HepG2 (cell line): Measurements from ENCODE around the gene PPP1R2B. TPM values are rescaled to one million over a fixed set of nuclear protein-coding genes. Genes with fewer than 3 reads are reported as not detected.
"Not testable (repeated sequence)": the region's sequence is repeated elsewhere in the genome, so short reads cannot be mapped to it uniquely, and the experiment has no call there.

Source experiments
- ATAC-seq: fragments of 200-7000 bp; cut with Tn5 transposase; 3 replicates; pipeline ENCODE4 v1.9.1; 2020; ENCODE audit warnings: mild to moderate bottlenecking, moderate library complexity
- BruUV-seq: library from RNA; stranded (reverse); fragments of 400-500 nt; replicated peaks from 2 replicates; lab custom pipeline; 2021; lab: Mats Ljungman, UMichigan
- CTCF ChIA-PET: fragments of 300-600 bp; formaldehyde crosslinking; extraction: SDS; loops from one replicate; lab custom pipeline; 2021; ENCODE audit warnings: low total read pairs, inconsistent platforms, low intra/inter-chr PET ratio; lab: Yijun Ruan, JAX
- POLR2A ChIA-PET: fragments of 350-600 bp; sonication (Branson Sonifier 250); formaldehyde crosslinking; loops from one replicate; lab custom pipeline; 2020; ENCODE audit warnings: antibody characterized with exemption, inconsistent platforms; lab: Yijun Ruan, JAX
- DNase-seq: peaks from one replicate; pipeline ENCODE4 v3.0.0-alpha.2; 2015; ENCODE audit warnings: low spot score
- FAIRE-seq: peaks from 3 replicates; lab custom pipeline; 2011; peaks lifted over from hg19 to GRCh38; lab: Jason Lieb, UNC
- H2AFZ ChIP-seq: one replicate; pipeline ENCODE4 v1.6.1; 2011; ENCODE audit warnings: low read length, inconsistent platforms
- H3K27ac ChIP-seq: fragments of 300-600 bp; 3 replicates; pipeline ENCODE4 v1.8.0; 2011; ENCODE audit warnings: mixed run types, mild to moderate bottlenecking, mixed read lengths, low read length, inconsistent platforms; ENCODE audit not compliant: insufficient read depth; ENCODE audit errors: extremely low read length
- H3K27me3 ChIP-seq, 2 experiments: fragments of 200-600 bp in 1 of 2; 2 replicates in 1 of 2; 3 replicates in 1 of 2; pipeline versions ENCODE4 v1.6.0 to v1.8.0; 2011; ENCODE audit warnings: low read length in 2 of 2, mild to moderate bottlenecking in 2 of 2, moderate library complexity in 2 of 2, inconsistent platforms in 1 of 2; ENCODE audit not compliant: insufficient read depth in 2 of 2, control insufficient read depth in 1 of 2
- H3K36me3 ChIP-seq, 2 experiments: fragments of 200-600 bp in 1 of 2; replicated peaks in 1 of 2; 2 replicates in 1 of 2; 3 replicates in 1 of 2; pipeline versions ENCODE4 v1.5.1 to v1.8.0; 2011; ENCODE audit warnings: low read length in 2 of 2, inconsistent platforms in 1 of 2; ENCODE audit not compliant: insufficient read depth in 2 of 2, control insufficient read depth in 1 of 2
- H3K4me1 ChIP-seq: 2 replicates; pipeline ENCODE4 v1.5.1; 2012; ENCODE audit warnings: low read length, inconsistent platforms; ENCODE audit not compliant: insufficient read depth
- H3K4me2 ChIP-seq: 2 replicates; pipeline ENCODE4 v1.6.0; 2011; ENCODE audit warnings: low read depth, low read length, inconsistent platforms
- H3K4me3 ChIP-seq, 3 experiments: fragments of 200-600 bp in 1 of 3; sonication (generic), shearing (Covaris generic) in 1 of 3; replicated peaks in 1 of 3; 2 replicates each; pipeline ENCODE4 v1.5.1; 2011 to 2016; ENCODE audit warnings: low read length in 3 of 3, inconsistent platforms in 2 of 3, low read depth in 2 of 3, mild to moderate bottlenecking in 2 of 3, control low read depth in 1 of 3, mixed read lengths in 1 of 3; ENCODE audit not compliant: insufficient read depth in 1 of 3
- H3K79me2 ChIP-seq: one replicate; pipeline ENCODE4 v1.6.1; 2011; ENCODE audit warnings: low read length, inconsistent platforms; ENCODE audit not compliant: insufficient read depth
- H3K9ac ChIP-seq: 2 replicates; pipeline ENCODE4 v1.6.0; 2011; ENCODE audit warnings: mild to moderate bottlenecking, low read depth, low read length, inconsistent platforms; ENCODE audit not compliant: insufficient read depth
- H3K9me3 ChIP-seq: 2 replicates; pipeline ENCODE4 v1.5.1; 2012; ENCODE audit warnings: mild to moderate bottlenecking, low read length
- H4K20me1 ChIP-seq: 2 replicates; pipeline ENCODE4 v1.6.0; 2011; ENCODE audit warnings: inconsistent platforms, mild to moderate bottlenecking, low read length, moderate library complexity; ENCODE audit not compliant: insufficient read depth
- ATF1 ChIP-seq: IDR thresholded peaks from 2 replicates; pipeline ENCODE4 v1.6.1; 2016; ENCODE audit warnings: mild to moderate bottlenecking, control low read depth
- FIP1L1 ChIP-seq: fragments of 200-400 bp; formaldehyde crosslinking; IDR thresholded peaks from 2 replicates; pipeline ENCODE4 v1.6.1; 2018; ENCODE audit warnings: low read depth, mild to moderate bottlenecking, low read length, moderate library complexity, borderline replicate concordance; ENCODE audit not compliant: insufficient read depth
- HES4 ChIP-seq: sonication (generic); formaldehyde crosslinking; IDR thresholded peaks from 2 replicates; pipeline ENCODE4 v1.9.0; 2021; ENCODE audit warnings: mild to moderate bottlenecking, missing genetic modification reagents, borderline replicate concordance
- JUN ChIP-seq: sonication (generic); formaldehyde crosslinking; IDR thresholded peaks from 2 replicates; pipeline ENCODE4 v1.4.0; 2020; ENCODE audit warnings: mild to moderate bottlenecking, missing genetic modification reagents
- KLF11 ChIP-seq: IDR thresholded peaks from 2 replicates; pipeline ENCODE4 v1.6.1; 2016; ENCODE audit warnings: missing compliant biosample characterization
- LCORL ChIP-seq, 2 experiments: fragments of 450-650 bp in 1 of 2; sonication (generic) in 1 of 2; formaldehyde crosslinking in 1 of 2; IDR thresholded peaks; 2 replicates each; pipeline versions ENCODE4 v1.5.0 to v1.6.1; 2017 to 2020; ENCODE audit warnings: antibody characterized with exemption in 1 of 2, missing genetic modification reagents in 1 of 2
- MAFK ChIP-seq, 2 experiments: IDR thresholded peaks in 1 of 2; conservative IDR thresholded peaks in 1 of 2; 2 replicates each; pipeline ENCODE4 v1.6.1; 2011; ENCODE audit warnings: improper control_type of control experiment in 2 of 2, low read length in 2 of 2
- NAIF1 ChIP-seq: sonication (generic); formaldehyde crosslinking; IDR thresholded peaks from 2 replicates; pipeline ENCODE4 v1.5.0; 2020; ENCODE audit warnings: mild to moderate bottlenecking, missing genetic modification reagents, borderline replicate concordance
- ZNF17 ChIP-seq: sonication (generic); formaldehyde crosslinking; IDR thresholded peaks from 2 replicates; pipeline ENCODE4 v1.5.0; 2020; ENCODE audit warnings: mild to moderate bottlenecking, missing genetic modification reagents
- ZNF33B ChIP-seq: sonication (generic); formaldehyde crosslinking; IDR thresholded peaks from 2 replicates; pipeline ENCODE4 v1.5.1; 2020; ENCODE audit warnings: mild to moderate bottlenecking, missing genetic modification reagents
- ZNF672 ChIP-seq: sonication (generic); formaldehyde crosslinking; IDR thresholded peaks from 2 replicates; pipeline ENCODE4 v1.8.1; 2022; ENCODE audit warnings: missing genetic modification reagents
- WGBS: methylation state at CpG from one replicate; pipeline ENCODE4 v1.1.6; 2017; ENCODE audit warnings: low lambda C conversion rate; 5-methylcytosine and 5-hydroxymethylcytosine counted together
- in situ Hi-C: cut with HindIII; loops from 2 replicates; pipeline ENCODE4 v1.10.0; 2017; ENCODE audit warnings: low pct_unique_long_range_greater_than_20kb; ENCODE audit not compliant: extremely low pct_ligation_motif_present
- intact Hi-C: fragments of 100-400 bp; cut with micrococcal nuclease; formaldehyde crosslinking; loops from one replicate; pipeline ENCODE4 v1.10.0; 2022; ENCODE audit not compliant: unreplicated experiment
- polyA plus RNA-seq, 8 experiments: library from polyadenylated mRNA; depleted of rRNA in 3 of 8; stranded (reverse) in 7 of 8; unstranded in 1 of 8; fragments of >200 nt; fragmentation: Illumina TruSeq in 4 of 8; extraction: Trizol in 4 of 8; gene quantifications; 2 replicates each; pipeline versions ENCODE4 v1.2.1 to v1.2.3, GENCODE V29; 2011 to 2016; ENCODE audit warnings: low read depth in 4 of 8, missing spikeins in 1 of 8, mixed read lengths in 1 of 8; ENCODE audit not compliant: insufficient read depth in 1 of 8
- total RNA-seq, 5 experiments: library from RNA; depleted of rRNA; stranded (reverse); fragments of >200 nt; fragmentation: Illumina TruSeq; extraction: Trizol; gene quantifications; 2 replicates each; pipeline ENCODE4 v1.2.3, GENCODE V29; 2016; ENCODE audit warnings: low read depth in 1 of 5

The PPP1R2B gene
- total and polyA plus RNA-seq, 2 of the 13 experiments (the other 11 are each of a cell fraction or from before 2014, with no cell fraction given): 0.07 TPM; not detected in 1

DNA sequence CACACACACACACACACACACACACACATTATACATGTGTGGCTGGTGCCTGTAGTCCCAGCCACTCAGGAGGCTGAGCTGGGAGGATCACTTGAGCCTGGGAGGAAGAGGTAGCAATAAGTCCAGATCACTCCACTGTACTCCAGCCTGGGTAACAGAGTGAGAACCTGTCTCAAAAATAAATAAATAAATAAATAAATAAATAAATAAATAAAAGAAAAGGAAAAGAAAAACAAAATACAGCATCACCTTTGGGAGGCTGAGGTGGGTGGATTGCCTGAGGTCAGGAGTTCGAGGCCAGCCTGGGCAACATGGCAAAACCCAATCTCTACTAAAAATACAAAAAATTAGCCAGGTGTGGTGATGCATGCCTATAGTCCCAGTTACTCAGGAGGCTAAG lies 1.6 kb upstream of the PPP1R2B start:
- H3K9ac ChIP-seq, intact Hi-C loops, H3K4me1 ChIP-seq, CTCF ChIA-PET, BruUV-seq, H3K9me3 ChIP-seq, H3K27ac ChIP-seq, FAIRE-seq, H3K4me3 ChIP-seq, ATAC-seq, H2AFZ ChIP-seq, H3K36me3 ChIP-seq, H3K27me3 ChIP-seq, H3K4me2 ChIP-seq, POLR2A ChIA-PET, H3K79me2 ChIP-seq, H4K20me1 ChIP-seq, DNase-seq: not testable (repeated sequence)
- WGBS: 9% methylated on average over 1 of the region's 1 CpG
- in situ Hi-C loops: loop anchor here (25.0 kb wide), 1 partner anchor 289 kb away; the partner anchor contains the start of gene MED7

DNA sequence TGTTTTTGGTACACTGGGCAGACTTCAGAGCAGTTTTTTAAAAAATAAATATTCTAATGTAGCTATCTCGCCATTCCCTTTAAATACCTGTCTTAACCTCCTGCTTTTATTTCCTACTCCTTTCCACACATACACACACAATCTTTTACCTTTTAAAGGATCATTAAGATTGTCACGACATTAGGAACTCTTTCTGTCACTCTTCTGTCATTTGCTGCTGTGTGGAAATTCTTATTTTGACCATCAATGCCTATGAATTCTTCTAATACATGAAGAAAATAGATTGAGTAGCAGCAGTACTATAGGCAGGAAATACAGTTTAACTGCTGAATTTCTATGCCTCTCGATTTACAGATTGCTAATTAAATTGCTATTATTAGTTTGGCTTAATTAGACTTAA lies 1.8 kb downstream of the PPP1R2B start:
- WGBS: 2% methylated on average over 3 of the region's 3 CpGs
- Histone ChIP-seq H3K9me3 (peaks cover 8% of the 10 kb centered on the region; the same call in 1 of the 2 replicates), H3K79me2 (no peaks in the 10 kb centered on the region), H3K9ac (no peak overlapping the region), H2AFZ (no peak overlapping the region), H3K27ac (no peak overlapping the region), H3K4me3 (no peak overlapping the region), H3K36me3 (no peaks in the 10 kb centered on the region), H3K4me2 (no peak overlapping the region), H4K20me1 (no peaks in the 10 kb centered on the region), H3K27me3 (no peaks in the 10 kb centered on the region), H3K4me1 (no peaks in the 10 kb centered on the region)
- CTCF ChIA-PET: no interaction called here
- in situ Hi-C loops: no loop called here
- ATAC-seq (no peak), FAIRE-seq (no peak), DNase-seq (no peak)
- BruUV-seq: no TSS peak
- intact Hi-C loops: no loop called here
- POLR2A ChIA-PET: no interaction called here
- TF ChIP-seq MAFK (conservative IDR thresholded peaks at IDR 0.05 in 1 of 2, IDR thresholded peaks at IDR 0.05 in 1 of 2; ENCODE audit: low read length in 2 of 2): no peak
- no peak for TF ChIP-seq NAIF1 (CRISPR knock-in tag)
- TF ChIP-seq LCORL (IDR thresholded peaks at IDR 0.05): no peak
- no peak for TF ChIP-seq LCORL (CRISPR knock-in tag; IDR thresholded peaks at IDR 0.05)
- TF ChIP-seq KLF11: no peak
- TF ChIP-seq HES4 (CRISPR knock-in tag): no peak
- TF ChIP-seq ATF1 (CRISPR knock-in tag): no peak
- no peak for TF ChIP-seq ZNF672
- TF ChIP-seq ZNF17 (CRISPR knock-in tag): no peak
- no peak for TF ChIP-seq ZNF33B (CRISPR knock-in tag)
- no peak for TF ChIP-seq JUN (CRISPR knock-in tag)
- TF ChIP-seq FIP1L1: no peak

DNA sequence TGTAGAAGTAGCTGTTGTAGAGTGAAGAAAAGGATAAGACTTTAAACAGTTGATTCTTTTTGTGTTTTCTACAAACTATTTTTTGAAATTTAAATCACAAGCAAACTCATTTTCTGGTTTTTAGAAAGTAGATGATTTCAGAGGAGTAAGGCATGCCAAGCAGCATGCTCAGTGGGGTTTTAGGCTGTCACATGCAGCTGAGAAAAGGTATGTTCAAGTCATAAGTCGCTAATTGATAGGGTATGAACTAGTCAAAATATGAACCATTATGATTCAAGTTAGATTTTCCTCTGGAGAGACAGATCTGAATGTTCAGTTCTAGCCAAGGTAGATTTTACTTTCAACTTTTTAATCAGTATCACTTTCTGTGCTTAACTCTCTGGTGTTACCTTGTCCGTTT lies 3.0 kb downstream of the PPP1R2B start:
- ATAC-seq, H3K27me3 ChIP-seq, H2AFZ ChIP-seq, in situ Hi-C loops, H3K27ac ChIP-seq, H3K9ac ChIP-seq, intact Hi-C loops, H3K9me3 ChIP-seq, H3K4me1 ChIP-seq, BruUV-seq, POLR2A ChIA-PET, H3K4me3 ChIP-seq, H3K36me3 ChIP-seq, CTCF ChIA-PET, H3K79me2 ChIP-seq, DNase-seq, H4K20me1 ChIP-seq, H3K4me2 ChIP-seq, FAIRE-seq: not testable (repeated sequence)
- 3% methylated on average over 2 of the region's 2 CpGs for WGBS
